Hepatocyte (in vitro differentiated cells): Measurements from ENCODE around the gene ACACA. TPM values are rescaled to one million over a fixed set of nuclear protein-coding genes. Genes with fewer than 3 reads are reported as not detected.

Source experiments
- DNase-seq: peaks from one replicate; pipeline ENCODE4 v3.0.0-alpha.2; 2016; ENCODE audit warnings: low spot score
- H2AFZ ChIP-seq: fragments of 200-600 bp; sonication (generic); 2 replicates; pipeline ENCODE4 v1.6.0; 2016; ENCODE audit warnings: antibody characterized with exemption, mild to moderate bottlenecking
- H3K27ac ChIP-seq: fragments of 200-600 bp; sonication (generic); 2 replicates; pipeline ENCODE4 v1.5.1; 2016; ENCODE audit warnings: mild to moderate bottlenecking
- H3K27me3 ChIP-seq: fragments of 200-600 bp; sonication (generic); 2 replicates; pipeline ENCODE4 v1.6.1; 2016
- H3K36me3 ChIP-seq: fragments of 200-600 bp; sonication (generic); replicated peaks from 2 replicates; pipeline ENCODE4 v1.5.1; 2016; ENCODE audit warnings: low read depth; ENCODE audit not compliant: insufficient read depth
- H3K4me1 ChIP-seq: fragments of 200-600 bp; sonication (generic); 2 replicates; pipeline ENCODE4 v1.5.1; 2016; ENCODE audit warnings: mild to moderate bottlenecking, moderate library complexity; ENCODE audit not compliant: insufficient read depth
- H3K4me2 ChIP-seq: fragments of 200-600 bp; sonication (generic); 2 replicates; pipeline ENCODE4 v1.6.0; 2016
- H3K4me3 ChIP-seq: fragments of 200-600 bp; sonication (generic); 2 replicates; pipeline ENCODE4 v1.5.1; 2016; ENCODE audit warnings: mild to moderate bottlenecking
- H3K79me2 ChIP-seq: fragments of 200-600 bp; sonication (generic); 2 replicates; pipeline ENCODE4 v1.6.0; 2017; ENCODE audit warnings: mild to moderate bottlenecking
- H3K9me2 ChIP-seq: fragments of 200-600 bp; sonication (generic); replicated peaks from 2 replicates; pipeline ENCODE4 v1.6.0; 2017; ENCODE audit warnings: mild to moderate bottlenecking; ENCODE audit not compliant: insufficient read depth
- H3K9me3 ChIP-seq: fragments of 200-600 bp; sonication (generic); 2 replicates; pipeline ENCODE4 v1.5.1; 2016; ENCODE audit warnings: low read depth, mild to moderate bottlenecking
- H4K20me1 ChIP-seq: fragments of 200-600 bp; sonication (generic); 2 replicates; pipeline ENCODE4 v1.6.0; 2016; ENCODE audit warnings: mild to moderate bottlenecking; ENCODE audit not compliant: insufficient read depth, poor library complexity, severe bottlenecking
- EZH2 ChIP-seq: fragments of 200-600 bp; sonication (generic); IDR thresholded peaks from 2 replicates; pipeline ENCODE4 v1.6.1; 2016; ENCODE audit warnings: antibody characterized with exemption, mild to moderate bottlenecking, borderline replicate concordance
- EZH2phosphoT487 ChIP-seq: fragments of 200-600 bp; sonication (generic); IDR thresholded peaks from one replicate; pipeline ENCODE4 v1.6.1; 2018; ENCODE audit warnings: antibody characterized with exemption, mild to moderate bottlenecking, low read depth, moderate library complexity; ENCODE audit not compliant: unreplicated experiment, severe bottlenecking
- WGBS: methylation state at CpG from one replicate; pipeline ENCODE4 v1.1.6; 2016; ENCODE audit warnings: low lambda C conversion rate; ENCODE audit errors: missing lambda C conversion rate; 5-methylcytosine and 5-hydroxymethylcytosine counted together
- polyA plus RNA-seq: library from polyadenylated mRNA; unstranded; fragments of >200 nt; fragmentation: Nextera tagmentation; extraction: Ambion mirVana; gene quantifications from 2 replicates; pipeline ENCODE4 v1.2.1, GENCODE V29; 2016
- total RNA-seq: library from RNA; depleted of rRNA; stranded (reverse); fragments of >200 nt; gene quantifications from 2 replicates; pipeline ENCODE4 v1.2.3, GENCODE V29; 2014
- TF ChIP-seq, protein P1 (sequence below): fragments of 200-600 bp; sonication (generic); IDR thresholded peaks from 2 replicates; pipeline ENCODE4 v1.5.1; 2016; ENCODE audit warnings: antibody characterized with exemption, mild to moderate bottlenecking; ENCODE audit not compliant: poor library complexity

Gene ACACA
- total and polyA plus RNA-seq, 2 experiments from 2014 or later: 37.4 to 53.8 TPM

DNA sequence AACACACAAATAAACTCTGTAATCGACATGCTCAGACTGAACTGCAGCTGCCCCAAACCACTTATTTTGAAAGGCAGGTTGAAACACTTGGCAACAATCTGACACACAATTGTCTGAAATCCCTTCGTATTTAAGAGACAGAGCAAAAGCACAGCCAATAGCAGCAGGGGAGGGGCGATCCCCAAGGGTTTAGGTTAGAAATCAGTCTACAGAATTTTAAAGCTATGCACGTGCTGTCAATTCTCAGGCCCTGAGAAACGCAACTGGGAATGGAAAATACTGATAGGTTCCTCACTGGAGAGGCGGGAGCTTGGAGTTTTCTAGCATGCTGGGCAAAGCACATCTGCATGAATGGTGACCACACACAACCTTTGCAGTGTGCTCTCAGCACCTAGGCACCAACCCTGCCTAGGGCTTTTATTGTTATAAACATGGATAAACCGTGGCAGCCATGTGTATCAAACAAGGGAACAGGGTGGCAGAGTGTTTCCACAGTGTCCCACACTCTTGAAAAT, 289.9 kb downstream of the ACACA start:
- Histone ChIP-seq H3K36me3 (no peaks in the 10 kb centered on the region), H3K4me1 (no peaks in the 10 kb centered on the region), H3K9me2 (no peaks in the 10 kb centered on the region), H3K4me3 (no peak overlapping the region), H3K27me3 (no peaks in the 10 kb centered on the region), H3K79me2 (no peaks in the 10 kb centered on the region), H3K4me2 (no peak overlapping the region), H4K20me1 (no peaks in the 10 kb centered on the region), H3K27ac (no peak overlapping the region), H3K9me3 (no peaks in the 10 kb centered on the region), H2AFZ (no peak overlapping the region)
- no peak for TF ChIP-seq EZH2phosphoT487
- TF ChIP-seq, protein P1, sequence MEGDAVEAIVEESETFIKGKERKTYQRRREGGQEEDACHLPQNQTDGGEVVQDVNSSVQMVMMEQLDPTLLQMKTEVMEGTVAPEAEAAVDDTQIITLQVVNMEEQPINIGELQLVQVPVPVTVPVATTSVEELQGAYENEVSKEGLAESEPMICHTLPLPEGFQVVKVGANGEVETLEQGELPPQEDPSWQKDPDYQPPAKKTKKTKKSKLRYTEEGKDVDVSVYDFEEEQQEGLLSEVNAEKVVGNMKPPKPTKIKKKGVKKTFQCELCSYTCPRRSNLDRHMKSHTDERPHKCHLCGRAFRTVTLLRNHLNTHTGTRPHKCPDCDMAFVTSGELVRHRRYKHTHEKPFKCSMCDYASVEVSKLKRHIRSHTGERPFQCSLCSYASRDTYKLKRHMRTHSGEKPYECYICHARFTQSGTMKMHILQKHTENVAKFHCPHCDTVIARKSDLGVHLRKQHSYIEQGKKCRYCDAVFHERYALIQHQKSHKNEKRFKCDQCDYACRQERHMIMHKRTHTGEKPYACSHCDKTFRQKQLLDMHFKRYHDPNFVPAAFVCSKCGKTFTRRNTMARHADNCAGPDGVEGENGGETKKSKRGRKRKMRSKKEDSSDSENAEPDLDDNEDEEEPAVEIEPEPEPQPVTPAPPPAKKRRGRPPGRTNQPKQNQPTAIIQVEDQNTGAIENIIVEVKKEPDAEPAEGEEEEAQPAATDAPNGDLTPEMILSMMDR: no peak
- no peak for TF ChIP-seq EZH2
- WGBS: 80% methylated on average over 7 of the region's 7 CpGs
- DNase-seq: no peak

DNA sequence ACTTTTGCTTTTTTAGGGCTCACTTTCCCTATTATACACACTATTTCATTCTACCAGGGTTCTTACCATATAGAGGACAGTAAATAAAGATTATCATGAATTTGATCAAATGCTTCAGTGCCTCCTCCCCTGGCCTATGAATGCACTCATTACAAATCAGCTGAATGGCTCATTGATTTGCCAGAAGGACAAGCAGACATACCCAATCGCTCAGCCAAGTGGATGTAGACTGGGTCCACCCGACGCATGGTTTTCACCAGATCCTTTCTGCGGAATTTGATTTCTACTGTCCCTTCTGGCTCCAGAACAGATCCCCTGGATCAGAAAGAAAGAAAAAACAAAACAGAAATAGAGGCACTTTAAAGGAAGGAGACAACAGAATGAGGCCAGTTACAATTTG, 295.3 kb downstream of the ACACA start:
- H3K4me1 ChIP-seq: no peaks in the 10 kb centered on the region
- no peaks in the 10 kb centered on the region for H3K79me2 ChIP-seq
- no peaks in the 10 kb centered on the region for H3K9me3 ChIP-seq
- no peak overlapping the region for H3K4me2 ChIP-seq
- H3K4me3 ChIP-seq: no peak overlapping the region
- no peaks in the 10 kb centered on the region for H3K36me3 ChIP-seq
- H4K20me1 ChIP-seq: no peaks in the 10 kb centered on the region
- DNase-seq: no peak
- no peaks in the 10 kb centered on the region for H3K9me2 ChIP-seq
- WGBS: 98% methylated on average over 4 of the region's 4 CpGs
- H3K27me3 ChIP-seq: no peaks in the 10 kb centered on the region
- no peak overlapping the region for H2AFZ ChIP-seq
- H3K27ac ChIP-seq: no peak overlapping the region
- TF ChIP-seq, protein P1: no peak

DNA sequence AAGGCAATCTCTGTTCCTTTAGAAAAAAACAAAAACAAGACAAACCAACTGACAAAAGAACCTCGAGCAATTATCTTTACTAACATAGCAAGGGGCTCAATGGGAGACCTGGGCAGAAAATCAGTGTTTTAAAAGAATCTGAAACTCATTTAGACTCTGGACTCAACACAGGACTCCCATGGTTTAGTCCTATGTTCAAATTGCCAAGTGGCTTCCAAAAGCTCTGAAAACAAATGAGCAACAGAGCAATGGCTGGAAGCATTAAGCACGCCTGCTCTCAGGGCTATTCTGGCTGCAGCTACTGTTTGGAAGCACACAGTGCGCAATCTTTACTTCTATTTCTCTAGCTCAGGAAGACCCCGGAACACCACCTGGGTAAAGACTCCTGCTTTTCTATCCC, 295.9 kb downstream of the ACACA start:
- Histone ChIP-seq H3K4me1 (no peaks in the 10 kb centered on the region), H2AFZ (no peak overlapping the region), H3K27me3 (no peaks in the 10 kb centered on the region), H3K4me2 (no peak overlapping the region), H3K9me3 (no peaks in the 10 kb centered on the region), H3K36me3 (no peaks in the 10 kb centered on the region), H3K4me3 (no peak overlapping the region), H4K20me1 (no peaks in the 10 kb centered on the region), H3K27ac (no peak overlapping the region), H3K9me2 (no peaks in the 10 kb centered on the region), H3K79me2 (no peaks in the 10 kb centered on the region)
- TF ChIP-seq EZH2phosphoT487 (no peak), EZH2 (no peak)
- TF ChIP-seq, protein P1: no peak
- no peak for DNase-seq
- 93% methylated on average over 4 of the region's 4 CpGs for WGBS
